Cardiac septum (tissue), 1 donor: ENCODE data around the gene SLC4A1. TPM values are rescaled to one million over a fixed set of nuclear protein-coding genes. Genes with fewer than 3 reads are reported as not detected.

Experiments
- microRNA-seq: library from miRNA; unstranded; fragments of <30 nt; microRNA quantifications from one replicate; pipeline ENCODE4 v1.2.0, GENCODE V29; 2020
- total RNA-seq: library from RNA; stranded (reverse); fragmentation: NEBNext Ultra II Directional; extraction: Animal tissue kit (Norgen Biotek cat#: 25700); gene quantifications from one replicate; pipeline ENCODE4 v1.2.1, GENCODE V29; 2021
- donor health status: DM: no; HTN: no; CAD: no.

SLC4A1 gene
- total RNA-seq, 1 donor from 2014 or later: 4.0 TPM

Small RNA genes within 50 kb of the gene (microRNA-seq; reads per million reads assigned to microRNA genes)
- gene MIR6782: not detected

Other genes starting within 250 kb of the SLC4A1 start
- 39.2 TPM for gene LSM12, start 201.5 kb downstream of the SLC4A1 start, total RNA-seq
- 33.6 TPM for gene G6PC3, start 197.4 kb downstream of the SLC4A1 start, total RNA-seq
- 75.5 TPM for gene HDAC5, start 144.5 kb downstream of the SLC4A1 start, total RNA-seq
- 0.65 TPM for gene HROB, start 126.2 kb downstream of the SLC4A1 start, total RNA-seq
- gene ASB16, start 97.4 kb downstream of the SLC4A1 start, total RNA-seq: 8.9 TPM
- gene TMUB2, start 81.2 kb downstream of the SLC4A1 start, total RNA-seq: 20.5 TPM
- gene ATXN7L3, start 68.3 kb downstream of the SLC4A1 start, total RNA-seq: 37.8 TPM
- gene UBTF, start 48.5 kb downstream of the SLC4A1 start, total RNA-seq: 53.1 TPM
- gene RUNDC3A, start 40.5 kb upstream of the SLC4A1 start, total RNA-seq: 0.97 TPM
- 53.4 TPM for gene SLC25A39, start 56.7 kb upstream of the SLC4A1 start, total RNA-seq
- 130 TPM for gene GRN, start 77.2 kb upstream of the SLC4A1 start, total RNA-seq
- 0.62 TPM for gene FAM171A2, start 95.7 kb upstream of the SLC4A1 start, total RNA-seq
- 1.7 TPM for gene ITGA2B, start 121.5 kb upstream of the SLC4A1 start, total RNA-seq
- gene GPATCH8, start 235.3 kb upstream of the SLC4A1 start, total RNA-seq: 23.8 TPM